SU-DHL-6 (cell line): ENCODE results near the gene LUC7L.

ENCODE experiments used
- H2AFZ ChIP-seq: fragments of 200-600 bp; sonication (generic); 2 replicates; pipeline ENCODE4 v1.6.1; 2014; ENCODE audit warnings: low read depth, mild to moderate bottlenecking, moderate library complexity, mixed read lengths, antibody characterized with exemption, low read length; ENCODE audit not compliant: severe bottlenecking
- H3F3A ChIP-seq: fragments of 200-600 bp; shearing (Covaris generic); 2 replicates; pipeline ENCODE4 v1.6.0; 2016; ENCODE audit warnings: antibody characterized with exemption, mild to moderate bottlenecking; ENCODE audit not compliant: insufficient read depth
- H3K27ac ChIP-seq: fragments of 200-600 bp; sonication (generic); 2 replicates; pipeline ENCODE4 v1.5.1; 2016; ENCODE audit warnings: low read depth, mild to moderate bottlenecking, low read length, moderate library complexity, mixed read lengths
- H3K27me3 ChIP-seq: fragments of 200-600 bp; sonication (generic), shearing (Covaris generic); 2 replicates; pipeline ENCODE4 v1.6.0; 2014; ENCODE audit warnings: mild to moderate bottlenecking, low read length
- H3K36me3 ChIP-seq: fragments of 200-600 bp; sonication (generic); 2 replicates; pipeline ENCODE4 v1.6.1; 2014; ENCODE audit warnings: mild to moderate bottlenecking, low read length, mixed read lengths
- H3K4me2 ChIP-seq: fragments of 300-600, 200-600 bp; shearing (Covaris generic), sonication (generic); 2 replicates; pipeline ENCODE4 v1.6.0; 2014; ENCODE audit warnings: low read length, low read depth, mild to moderate bottlenecking; ENCODE audit not compliant: poor library complexity, severe bottlenecking
- H3K4me3 ChIP-seq: fragments of 200-600 bp; sonication (generic); 2 replicates; pipeline ENCODE4 v1.5.1; 2014; ENCODE audit warnings: antibody characterized with exemption, low read length, mild to moderate bottlenecking, mixed read lengths; ENCODE audit not compliant: insufficient read depth, poor library complexity, severe bottlenecking
- H3K79me2 ChIP-seq: fragments of 200-600 bp; sonication (generic); 2 replicates; pipeline ENCODE4 v1.6.1; 2014; ENCODE audit warnings: mild to moderate bottlenecking, low read length, moderate library complexity; ENCODE audit not compliant: insufficient read depth
- H3K9ac ChIP-seq: fragments of 200-600 bp; sonication (generic); 2 replicates; pipeline ENCODE4 v1.7.0; 2014; ENCODE audit warnings: mild to moderate bottlenecking, low read length
- H3K9me2 ChIP-seq: fragments of 200-600 bp; sonication (generic); replicated peaks from 2 replicates; pipeline ENCODE4 v1.6.1; 2014; ENCODE audit warnings: low read length; ENCODE audit not compliant: insufficient read depth
- H3K9me3 ChIP-seq: fragments of 200-600 bp; sonication (generic); 2 replicates; pipeline ENCODE4 v1.6.1; 2014; ENCODE audit warnings: low read length, mixed read lengths; ENCODE audit not compliant: insufficient read depth
- H4K20me1 ChIP-seq: fragments of 200-600 bp; sonication (generic); 2 replicates; pipeline ENCODE4 v1.6.1; 2014; ENCODE audit warnings: low read depth, mild to moderate bottlenecking, antibody characterized with exemption, low read length, moderate library complexity, mixed read lengths
- CTCF ChIP-seq: fragments of 200-600 bp; sonication (generic); IDR thresholded peaks from one replicate; pipeline ENCODE4 v1.5.1; 2017; ENCODE audit warnings: antibody characterized with exemption, mild to moderate bottlenecking, low read length, moderate library complexity; ENCODE audit not compliant: insufficient read depth, poor library complexity, severe bottlenecking
- EZH2phosphoT487 ChIP-seq: fragments of 200-600 bp; sonication (generic), shearing (Covaris generic); conservative IDR thresholded peaks from 2 replicates; pipeline ENCODE4 v1.6.1; 2018; ENCODE audit warnings: mild to moderate bottlenecking, antibody characterized with exemption, low read length, moderate library complexity, mixed read lengths

The LUC7L gene

DNA sequence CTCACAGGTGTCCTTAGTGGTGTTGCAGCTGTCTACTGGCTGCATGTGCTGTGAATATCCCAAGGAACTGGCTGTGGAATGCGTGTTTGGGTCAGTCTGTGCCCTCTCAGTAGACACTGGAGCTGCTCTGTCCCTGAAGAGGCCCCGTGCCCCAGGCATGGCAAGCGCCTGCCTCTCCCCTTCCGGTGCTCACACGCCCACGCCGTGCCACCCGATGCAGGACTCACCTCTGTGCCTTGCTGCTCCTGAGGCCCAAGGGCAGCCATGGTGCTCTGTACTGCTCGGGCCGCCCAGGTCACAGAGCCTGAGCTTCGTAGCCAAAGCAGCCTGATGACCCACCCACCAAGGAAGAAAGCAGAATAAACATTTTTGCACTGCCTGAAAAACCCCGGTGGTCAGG, 36.5 kb upstream of the LUC7L start:
- Histone ChIP-seq H3K4me3 (no peak overlapping the region), H3K9me3 (no peaks in the 10 kb centered on the region), H3K4me2 (no peak overlapping the region), H4K20me1 (no peaks in the 10 kb centered on the region), H3K9ac (no peak overlapping the region), H3K27me3 (no peaks in the 10 kb centered on the region), H3K36me3 (no peaks in the 10 kb centered on the region), H3K9me2 (no peaks in the 10 kb centered on the region), H2AFZ (no peak overlapping the region), H3K79me2 (no peaks in the 10 kb centered on the region), H3F3A (no peaks in the 10 kb centered on the region), H3K27ac (no peak overlapping the region)
- TF ChIP-seq EZH2phosphoT487 (no peak), CTCF (no peak)

DNA sequence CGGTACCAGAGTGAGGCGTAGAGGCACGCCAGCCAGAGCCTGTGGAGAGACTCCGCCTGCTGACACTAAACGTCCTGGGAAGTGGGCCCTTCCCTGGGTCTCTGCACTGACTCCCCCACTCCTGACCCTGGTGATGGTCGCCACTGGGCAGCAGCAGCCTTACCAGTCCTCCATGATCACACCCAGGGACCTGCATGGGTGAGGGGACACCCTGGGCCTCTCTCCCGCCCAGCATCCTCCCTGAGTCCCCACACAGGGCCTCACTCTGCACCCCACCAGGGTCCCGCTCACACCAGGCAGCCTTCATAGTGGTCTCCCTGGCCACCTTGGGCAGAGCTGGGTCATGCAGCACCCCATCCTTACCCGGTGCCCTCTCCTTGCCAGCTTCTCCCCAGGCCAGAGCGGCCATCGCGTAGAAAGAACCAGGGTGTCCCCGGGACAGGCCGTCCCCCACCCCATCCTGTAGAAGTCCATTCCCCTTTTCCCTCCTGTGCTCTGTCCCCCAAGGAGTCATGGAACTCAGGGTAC, 35.8 kb upstream of the LUC7L start:
- H3K4me2 ChIP-seq, result no peak overlapping the region
- H3K79me2 ChIP-seq, result no peaks in the 10 kb centered on the region
- no peak overlapping the region for H3K4me3 ChIP-seq
- H3K36me3 ChIP-seq, result no peaks in the 10 kb centered on the region
- no peaks in the 10 kb centered on the region for H3K9me3 ChIP-seq
- no peak overlapping the region for H3K9ac ChIP-seq
- no peak overlapping the region for H3K27ac ChIP-seq
- H3K27me3 ChIP-seq, result no peaks in the 10 kb centered on the region
- no peak overlapping the region for H2AFZ ChIP-seq
- TF ChIP-seq EZH2phosphoT487, result no peak
- TF ChIP-seq CTCF, result no peak
- no peaks in the 10 kb centered on the region for H3F3A ChIP-seq
- H3K9me2 ChIP-seq, result no peaks in the 10 kb centered on the region
- no peaks in the 10 kb centered on the region for H4K20me1 ChIP-seq

DNA sequence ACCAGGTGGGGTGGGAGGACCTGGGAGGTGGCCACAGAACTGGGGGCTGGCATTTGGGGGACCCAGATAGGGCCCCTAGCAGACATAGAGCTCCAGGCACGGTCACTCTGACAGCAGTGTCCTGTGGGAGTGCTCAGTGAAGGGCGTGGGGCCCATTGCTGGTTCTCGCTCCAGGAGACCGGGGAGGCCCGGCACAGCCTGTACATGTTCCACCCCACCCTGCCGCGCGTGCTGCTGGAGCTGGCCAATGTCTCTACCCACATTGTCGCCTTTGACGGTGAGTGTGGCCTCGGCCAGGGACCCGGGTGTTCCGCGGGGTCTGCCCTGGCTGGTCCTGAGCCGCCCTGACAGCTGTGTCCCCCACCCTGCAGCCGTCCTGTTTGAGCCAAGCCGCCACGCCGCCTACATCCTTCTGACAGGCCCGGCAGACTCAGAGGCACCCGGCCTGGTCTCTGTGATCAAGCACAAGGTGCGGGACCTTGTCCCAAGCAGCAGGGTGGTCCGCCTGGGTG, 35.2 kb upstream of the LUC7L start:
- H3K4me3 ChIP-seq, result no peak overlapping the region
- no peak overlapping the region for H2AFZ ChIP-seq
- H3K27me3 ChIP-seq, result no peaks in the 10 kb centered on the region
- no peaks in the 10 kb centered on the region for H3F3A ChIP-seq
- H3K36me3 ChIP-seq, result no peaks in the 10 kb centered on the region
- no peak overlapping the region for H3K9ac ChIP-seq
- no peaks in the 10 kb centered on the region for H4K20me1 ChIP-seq
- no peak overlapping the region for H3K27ac ChIP-seq
- no peaks in the 10 kb centered on the region for H3K9me3 ChIP-seq
- TF ChIP-seq EZH2phosphoT487 (no peak), CTCF (no peak)
- no peak overlapping the region for H3K4me2 ChIP-seq
- no peaks in the 10 kb centered on the region for H3K79me2 ChIP-seq
- no peaks in the 10 kb centered on the region for H3K9me2 ChIP-seq
